Caco-2 (cell line): ENCODE measurements around the gene ISL2. TPM values are rescaled to one million over a fixed set of nuclear protein-coding genes. Genes with fewer than 3 reads are reported as not detected.

Source experiments
- BruUV-seq: library from RNA; stranded (reverse); fragments of 400-500 nt; replicated peaks from 2 replicates; lab custom pipeline; 2021; lab: Mats Ljungman, UMichigan
- CTCF ChIA-PET: fragments of 300-600 bp; sonication (Branson Sonifier 250); formaldehyde crosslinking; loops from one replicate; lab custom pipeline; 2022; ENCODE audit warnings: antibody characterized with exemption; lab: Charles Lee
- POLR2A ChIA-PET: fragments of 300-600 bp; sonication (Branson Sonifier 250); formaldehyde crosslinking; loops from one replicate; lab custom pipeline; 2022; ENCODE audit warnings: antibody characterized with exemption; lab: Charles Lee
- DNase-seq, 2 experiments: peaks; one replicate each; pipeline versions ENCODE4 v3.0.0 to v3.0.0-alpha.2; 2020 to 2022
- H3K27me3 ChIP-seq: replicated peaks from 2 replicates; pipeline ENCODE4 v1.6.0; 2011; ENCODE audit warnings: low read length; ENCODE audit not compliant: control insufficient read depth, insufficient read depth
- H3K36me3 ChIP-seq: 2 replicates; pipeline ENCODE4 v1.5.1; 2011; ENCODE audit warnings: low read length; ENCODE audit not compliant: control insufficient read depth, insufficient read depth
- H3K4me1 ChIP-seq: fragments of 250-450 bp; sonication (Bioruptor Pico); 2 replicates; pipeline ENCODE4 v1.5.1; 2020; ENCODE audit warnings: mild to moderate bottlenecking
- H3K4me3 ChIP-seq: 2 replicates; pipeline ENCODE4 v1.5.1; 2011; ENCODE audit warnings: low read depth, mild to moderate bottlenecking, control low read depth, low read length
- H3K9me3 ChIP-seq: fragments of 250-450 bp; sonication (Bioruptor Pico); 2 replicates; pipeline ENCODE4 v1.5.1; 2020; ENCODE audit warnings: mild to moderate bottlenecking, moderate library complexity
- H3K27ac Mint-ChIP-seq: one replicate; pipeline ENCODE4 v1.8.0; 2022; ENCODE audit warnings: mixed read lengths; ENCODE audit not compliant: unreplicated experiment
- H3K27me3 Mint-ChIP-seq: one replicate; pipeline ENCODE4 v1.8.0; 2022; ENCODE audit warnings: mixed read lengths; ENCODE audit not compliant: insufficient read depth, unreplicated experiment
- H3K36me3 Mint-ChIP-seq: one replicate; pipeline ENCODE4 v1.8.0; 2022; ENCODE audit warnings: mild to moderate bottlenecking, mixed read lengths; ENCODE audit not compliant: insufficient read depth, unreplicated experiment
- H3K4me1 Mint-ChIP-seq: one replicate; pipeline ENCODE4 v1.8.0; 2022; ENCODE audit warnings: low read depth, mixed read lengths; ENCODE audit not compliant: unreplicated experiment
- H3K4me3 Mint-ChIP-seq: one replicate; pipeline ENCODE4 v1.8.0; 2022; ENCODE audit warnings: mild to moderate bottlenecking, moderate library complexity, mixed read lengths; ENCODE audit not compliant: unreplicated experiment
- H3K9me3 Mint-ChIP-seq: one replicate; pipeline ENCODE4 v1.8.0; 2022; ENCODE audit warnings: mixed read lengths; ENCODE audit not compliant: unreplicated experiment
- intact Hi-C: fragments of 100-400 bp; cut with micrococcal nuclease; formaldehyde crosslinking; loops from one replicate; pipeline ENCODE4 v1.10.0; 2022; ENCODE audit not compliant: unreplicated experiment
- total RNA-seq: library from RNA; stranded (reverse); gene quantifications from 2 replicates; pipeline ENCODE4 v1.2.3, GENCODE V29; 2022
- TF ChIP-seq, protein P1 (sequence below), 2 experiments: fragments of 200-600 bp in 1 of 2; IDR thresholded peaks; 1 replicate in 1 of 2; 2 replicates in 1 of 2; pipeline versions ENCODE4 v1.5.1 to v1.8.0; 2011 to 2022; ENCODE audit warnings: antibody characterized with exemption in 1 of 2, control low read depth in 1 of 2, inconsistent platforms in 1 of 2, low read depth in 1 of 2, low read length in 1 of 2, mild to moderate bottlenecking in 1 of 2, moderate library complexity in 1 of 2; ENCODE audit not compliant: insufficient read depth in 1 of 2, severe bottlenecking in 1 of 2, unreplicated experiment in 1 of 2

The ISL2 gene
- total RNA-seq, 1 experiment from 2014 or later = 11.0 TPM

DNA sequence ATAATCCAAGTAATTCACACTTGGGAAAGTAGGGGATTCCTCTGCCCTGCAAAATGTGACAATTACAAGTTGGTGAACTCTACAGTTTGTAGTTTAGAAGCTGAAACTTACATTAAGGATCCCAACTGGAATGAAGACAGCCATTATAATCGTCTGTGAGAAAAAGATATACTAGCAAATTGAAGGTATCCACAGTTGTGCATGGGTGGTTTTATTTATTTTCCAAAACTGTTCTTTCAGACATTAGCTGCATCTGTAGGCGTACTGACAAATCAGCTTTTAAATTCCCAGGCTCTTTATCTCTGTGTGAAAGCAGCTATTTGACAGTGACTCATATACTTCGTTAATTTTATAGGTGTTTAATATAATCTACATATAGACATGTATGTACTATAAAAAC is 12.5 kb upstream of the ISL2 start:
- no peaks in the 10 kb centered on the region for H3K9me3 Mint-ChIP-seq
- Histone ChIP-seq H3K27me3 (no peaks in the 10 kb centered on the region), H3K36me3 (no peaks in the 10 kb centered on the region), H3K9me3 (no peaks in the 10 kb centered on the region), H3K4me1 (no peaks in the 10 kb centered on the region), H3K4me3 (no peak overlapping the region)
- ChIA-PET POLR2A (no interaction called here), CTCF (no interaction called here)
- intact Hi-C loops = no loop called here
- DNase-seq = no peak
- TF ChIP-seq, protein P1, sequence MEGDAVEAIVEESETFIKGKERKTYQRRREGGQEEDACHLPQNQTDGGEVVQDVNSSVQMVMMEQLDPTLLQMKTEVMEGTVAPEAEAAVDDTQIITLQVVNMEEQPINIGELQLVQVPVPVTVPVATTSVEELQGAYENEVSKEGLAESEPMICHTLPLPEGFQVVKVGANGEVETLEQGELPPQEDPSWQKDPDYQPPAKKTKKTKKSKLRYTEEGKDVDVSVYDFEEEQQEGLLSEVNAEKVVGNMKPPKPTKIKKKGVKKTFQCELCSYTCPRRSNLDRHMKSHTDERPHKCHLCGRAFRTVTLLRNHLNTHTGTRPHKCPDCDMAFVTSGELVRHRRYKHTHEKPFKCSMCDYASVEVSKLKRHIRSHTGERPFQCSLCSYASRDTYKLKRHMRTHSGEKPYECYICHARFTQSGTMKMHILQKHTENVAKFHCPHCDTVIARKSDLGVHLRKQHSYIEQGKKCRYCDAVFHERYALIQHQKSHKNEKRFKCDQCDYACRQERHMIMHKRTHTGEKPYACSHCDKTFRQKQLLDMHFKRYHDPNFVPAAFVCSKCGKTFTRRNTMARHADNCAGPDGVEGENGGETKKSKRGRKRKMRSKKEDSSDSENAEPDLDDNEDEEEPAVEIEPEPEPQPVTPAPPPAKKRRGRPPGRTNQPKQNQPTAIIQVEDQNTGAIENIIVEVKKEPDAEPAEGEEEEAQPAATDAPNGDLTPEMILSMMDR (IDR thresholded peaks at IDR 0.05; ENCODE audit: insufficient read depth in 1 of 2, low read depth in 1 of 2, low read length in 1 of 2, severe bottlenecking in 1 of 2, unreplicated experiment in 1 of 2) = no peak
- H3K27ac Mint-ChIP-seq = no peak overlapping the region
- no TSS peak for BruUV-seq
- no peaks in the 10 kb centered on the region for H3K4me1 Mint-ChIP-seq
- H3K36me3 Mint-ChIP-seq = no peaks in the 10 kb centered on the region
- no peak overlapping the region for H3K4me3 Mint-ChIP-seq
- H3K27me3 Mint-ChIP-seq = no peaks in the 10 kb centered on the region

DNA sequence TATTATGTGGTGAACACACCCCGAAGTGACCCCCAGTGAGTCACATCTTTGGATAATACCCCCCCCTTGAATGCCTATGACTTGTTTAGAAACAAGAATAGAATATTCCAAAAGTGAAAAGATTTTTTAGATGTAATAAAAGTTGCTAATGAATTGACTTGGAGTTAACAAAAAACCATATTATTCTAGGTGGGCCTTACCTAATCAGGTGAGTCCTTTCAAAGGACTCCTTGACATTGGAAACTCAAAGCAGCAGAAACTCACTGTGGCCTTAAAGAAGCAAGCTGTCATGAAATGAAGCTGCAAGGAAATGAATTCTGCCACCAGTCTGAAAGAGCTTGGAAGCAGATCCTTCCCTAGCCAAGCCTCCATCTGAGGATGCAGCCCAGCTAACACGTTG is 10.9 kb upstream of the ISL2 start:
- Histone ChIP-seq H3K4me3 (no peak overlapping the region), H3K4me1 (no peaks in the 10 kb centered on the region), H3K9me3 (no peaks in the 10 kb centered on the region), H3K36me3 (no peaks in the 10 kb centered on the region), H3K27me3 (no peaks in the 10 kb centered on the region)
- no peak overlapping the region for H3K4me3 Mint-ChIP-seq
- H3K9me3 Mint-ChIP-seq = no peaks in the 10 kb centered on the region
- ChIA-PET CTCF (interaction anchor here (0.6 kb wide), 1 partner anchor 50 kb away, joined by 4 read pairs; no protein-coding TSS in a partner anchor), POLR2A (no interaction called here)
- BruUV-seq = no TSS peak
- no peak for DNase-seq
- peaks cover 11% of the 10 kb centered on the region for H3K4me1 Mint-ChIP-seq
- intact Hi-C loops = no loop called here
- TF ChIP-seq, protein P1 (IDR thresholded peaks at IDR 0.05; ENCODE audit: insufficient read depth in 1 of 2, low read depth in 1 of 2, low read length in 1 of 2, severe bottlenecking in 1 of 2, unreplicated experiment in 1 of 2) = no peak
- H3K36me3 Mint-ChIP-seq = no peaks in the 10 kb centered on the region
- H3K27me3 Mint-ChIP-seq = no peaks in the 10 kb centered on the region
- H3K27ac Mint-ChIP-seq = no peak overlapping the region

DNA sequence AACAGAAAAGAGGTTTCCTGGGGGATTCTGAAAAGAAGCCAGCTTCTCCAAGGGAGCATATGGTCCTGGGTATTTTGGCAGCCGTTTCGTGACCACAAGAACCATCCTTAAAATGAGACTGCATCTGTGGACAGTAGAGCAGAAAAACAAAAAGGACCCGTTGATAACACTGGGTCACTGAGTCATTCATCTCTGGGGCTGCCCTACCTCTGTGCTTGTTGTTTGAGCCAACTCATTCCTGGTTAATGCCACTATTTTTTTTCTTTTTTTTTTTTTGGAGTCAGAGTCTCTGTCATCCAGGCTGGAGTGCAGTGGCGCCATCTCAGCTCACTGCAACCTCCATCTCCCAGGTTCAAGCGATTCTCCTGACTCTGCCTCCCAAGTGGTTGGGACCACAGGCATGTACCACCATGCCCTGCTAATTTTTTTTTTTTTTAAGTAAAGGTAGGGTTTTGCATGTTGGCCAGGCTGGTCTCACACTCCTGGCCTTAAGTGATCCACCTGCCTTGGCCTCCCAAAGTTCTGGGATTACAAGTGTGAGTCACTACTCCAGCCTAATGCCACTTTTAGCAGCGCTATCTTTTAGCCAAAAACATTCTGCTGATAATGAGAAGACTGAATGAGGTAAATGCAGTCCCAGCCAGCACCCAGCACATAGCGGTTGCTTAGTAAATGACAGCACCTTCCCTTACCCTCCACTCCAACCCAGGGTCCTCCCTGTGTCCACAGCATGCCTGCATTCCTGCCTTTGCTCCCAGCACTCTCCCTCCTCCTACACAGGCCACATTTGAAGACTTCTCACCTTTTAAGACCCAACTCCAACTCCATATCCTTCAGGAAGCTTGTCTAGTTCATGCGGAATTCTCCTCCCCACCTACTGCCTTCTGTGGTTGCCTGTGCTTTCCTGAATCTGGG is 9.1 kb upstream of the ISL2 start:
- TF ChIP-seq, protein P1 (IDR thresholded peaks at IDR 0.05; ENCODE audit: insufficient read depth in 1 of 2, low read depth in 1 of 2, low read length in 1 of 2, severe bottlenecking in 1 of 2, unreplicated experiment in 1 of 2) = no peak
- H3K27me3 Mint-ChIP-seq = no peaks in the 10 kb centered on the region
- Histone ChIP-seq H3K4me1 (no peaks in the 10 kb centered on the region), H3K9me3 (no peaks in the 10 kb centered on the region), H3K36me3 (no peaks in the 10 kb centered on the region), H3K27me3 (no peaks in the 10 kb centered on the region), H3K4me3 (no peak overlapping the region)
- no peak for DNase-seq
- no peak overlapping the region for H3K4me3 Mint-ChIP-seq
- no peak overlapping the region for H3K27ac Mint-ChIP-seq
- ChIA-PET POLR2A (no interaction called here), CTCF (no interaction called here)
- no TSS peak for BruUV-seq
- intact Hi-C loops = no loop called here
- no peaks in the 10 kb centered on the region for H3K9me3 Mint-ChIP-seq
- peaks cover 11% of the 10 kb centered on the region for H3K4me1 Mint-ChIP-seq
- no peaks in the 10 kb centered on the region for H3K36me3 Mint-ChIP-seq
